Measurements from ENCODE around the gene ACKR1.

The ACKR1 gene, protein sequence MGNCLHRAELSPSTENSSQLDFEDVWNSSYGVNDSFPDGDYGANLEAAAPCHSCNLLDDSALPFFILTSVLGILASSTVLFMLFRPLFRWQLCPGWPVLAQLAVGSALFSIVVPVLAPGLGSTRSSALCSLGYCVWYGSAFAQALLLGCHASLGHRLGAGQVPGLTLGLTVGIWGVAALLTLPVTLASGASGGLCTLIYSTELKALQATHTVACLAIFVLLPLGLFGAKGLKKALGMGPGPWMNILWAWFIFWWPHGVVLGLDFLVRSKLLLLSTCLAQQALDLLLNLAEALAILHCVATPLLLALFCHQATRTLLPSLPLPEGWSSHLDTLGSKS

GRCh38 chr1:159204161-159205141, at the start of gene ACKR1:
Gene ACKR1 (plus strand): TSS chr1:159204875. CDS start chr1:159204960, 85 bp downstream.
- DNase-seq (ENCODE audit: low spot score), result no peak

GRCh38 chr1:159161001-159161718, 43.5 kb upstream of the ACKR1 start:
- peak; percentile 76 for DNase-seq (ENCODE audit: low spot score)

- DNase-seq (ENCODE audit: low spot score), result no peak
Observed at GRCh38 chr1:159161719-159162026, 43.0 kb upstream of the ACKR1 start.

- no peak for DNase-seq (ENCODE audit: low spot score)
Observed at GRCh38 chr1:159162516-159163265, 42.0 kb upstream of the ACKR1 start.

DNA sequence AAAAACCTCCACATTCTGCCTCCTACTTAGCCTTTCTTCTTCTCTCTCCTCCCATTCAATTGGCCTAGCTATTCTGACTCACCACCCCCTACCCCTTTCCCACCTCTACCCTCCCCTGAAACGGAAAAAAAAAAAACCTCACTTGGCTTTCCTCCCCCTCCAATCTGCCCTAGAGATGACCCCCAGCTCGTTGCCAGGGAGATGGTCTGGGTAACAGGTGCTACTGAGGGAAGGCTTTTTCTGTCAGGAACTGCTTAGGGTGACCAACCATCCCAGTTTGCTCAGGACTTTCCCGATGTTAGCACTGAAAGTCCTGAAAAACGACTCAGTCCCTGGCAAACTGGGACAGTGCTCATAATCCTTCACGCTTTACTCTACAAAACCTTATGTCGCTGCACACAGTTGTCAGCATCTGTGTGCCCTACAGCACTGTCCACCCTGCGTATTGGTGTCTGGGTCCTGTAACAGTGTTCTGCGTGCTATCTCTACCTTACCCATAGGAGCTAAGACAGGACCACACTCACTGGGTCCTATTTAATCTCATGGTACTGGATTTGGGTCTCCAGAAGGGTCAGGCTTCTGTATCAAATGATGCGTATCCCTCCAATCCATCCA, 41.0 kb upstream of the ACKR1 start:
- DNase-seq (ENCODE audit: low spot score), result no peak

DNA sequence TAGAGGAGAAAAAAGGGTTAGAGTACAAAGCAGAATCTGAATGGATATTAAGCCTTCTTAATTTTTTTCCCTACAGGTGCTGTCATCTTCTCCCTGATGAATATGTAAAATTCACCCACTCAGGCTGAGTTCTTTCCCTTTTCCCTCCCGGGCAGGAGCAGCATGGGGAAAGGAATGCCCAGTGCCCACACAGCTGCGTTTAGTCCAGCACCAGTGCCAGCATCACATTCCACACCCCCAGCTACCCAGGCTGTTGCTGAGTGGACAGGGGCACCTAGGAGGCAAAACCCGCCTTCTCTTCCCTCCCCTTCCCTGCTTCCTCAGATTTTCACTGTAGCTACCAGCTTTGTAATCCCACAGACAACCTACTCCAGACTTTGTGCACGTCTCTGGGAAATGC, 36.6 kb upstream of the ACKR1 start:
- no peak for DNase-seq (ENCODE audit: low spot score)

DNA sequence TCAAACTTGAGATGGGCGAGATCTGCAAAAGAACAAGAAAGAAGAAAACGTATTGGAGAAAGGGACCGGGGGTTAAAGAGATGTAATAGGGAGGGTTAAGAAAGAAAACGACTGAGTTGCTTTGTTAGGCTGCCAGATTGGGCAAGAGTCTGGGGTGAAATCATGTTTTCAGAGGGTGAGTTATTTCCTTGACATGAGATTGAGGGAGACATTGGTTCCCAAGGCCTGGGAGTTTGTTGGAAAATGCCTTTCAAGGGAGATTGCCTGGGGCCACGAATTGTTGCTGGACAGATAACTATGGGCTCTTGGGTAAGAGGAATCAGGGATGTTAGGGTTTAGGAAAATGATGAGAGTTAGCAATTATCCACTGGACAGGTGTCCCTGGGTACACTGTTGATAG, 34.0 kb upstream of the ACKR1 start:
- no peak for DNase-seq (ENCODE audit: low spot score)

GRCh38 chr1:159171254-159171687, 33.4 kb upstream of the ACKR1 start, which contains the start of gene CADM3:
Gene CADM3 (plus strand): TSS chr1:159171615. CDS start chr1:159171766, 151 bp downstream.
- no peak for DNase-seq (ENCODE audit: low spot score)

- DNase-seq (ENCODE audit: low spot score), result no peak
Observed at GRCh38 chr1:159171688-159172501, 32.8 kb upstream of the ACKR1 start.

- no peak for DNase-seq (ENCODE audit: low spot score)
Observed at GRCh38 chr1:159172614-159173291, 31.9 kb upstream of the ACKR1 start.

DNA sequence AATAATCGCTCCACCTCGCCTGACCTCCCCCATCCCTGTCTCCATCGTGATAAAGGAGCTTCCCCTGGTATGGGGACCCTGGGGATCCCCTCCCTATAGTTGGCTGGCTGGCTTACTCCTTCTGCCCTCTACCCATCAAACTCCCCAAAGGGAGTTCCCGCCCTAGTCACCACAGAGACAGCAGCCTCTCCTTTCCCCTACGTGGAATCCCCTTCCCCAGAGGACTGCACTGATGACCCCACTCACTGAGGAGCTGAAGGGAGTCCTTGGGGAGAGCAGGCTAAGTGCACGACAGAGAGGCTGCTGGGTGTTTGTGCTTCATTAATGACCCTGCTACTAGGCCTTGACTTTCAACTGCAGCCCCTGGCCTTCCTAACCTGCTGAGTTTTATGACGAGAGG, 31.4 kb upstream of the ACKR1 start:
- DNase-seq (ENCODE audit: low spot score), result no peak

DNA sequence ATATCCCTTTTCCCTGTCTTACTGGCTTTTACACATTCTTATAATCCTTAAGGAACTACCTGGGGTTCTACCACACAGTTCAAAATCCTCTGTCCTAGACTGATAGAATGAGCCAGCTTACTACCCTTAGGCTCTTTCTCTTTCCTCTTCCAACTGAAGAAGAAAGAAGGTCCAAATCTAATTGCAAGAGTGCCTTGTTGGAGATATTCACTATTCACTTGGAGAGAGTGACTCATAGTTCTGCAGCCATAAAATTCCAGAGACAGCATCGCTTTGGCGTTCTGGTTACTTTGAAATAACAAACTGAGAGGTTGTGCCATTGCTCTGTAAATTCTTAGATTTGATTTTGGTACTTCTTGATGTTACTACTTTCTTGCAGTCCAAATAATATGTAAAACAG, 29.1 kb upstream of the ACKR1 start:
- no peak for DNase-seq (ENCODE audit: low spot score)

DNA sequence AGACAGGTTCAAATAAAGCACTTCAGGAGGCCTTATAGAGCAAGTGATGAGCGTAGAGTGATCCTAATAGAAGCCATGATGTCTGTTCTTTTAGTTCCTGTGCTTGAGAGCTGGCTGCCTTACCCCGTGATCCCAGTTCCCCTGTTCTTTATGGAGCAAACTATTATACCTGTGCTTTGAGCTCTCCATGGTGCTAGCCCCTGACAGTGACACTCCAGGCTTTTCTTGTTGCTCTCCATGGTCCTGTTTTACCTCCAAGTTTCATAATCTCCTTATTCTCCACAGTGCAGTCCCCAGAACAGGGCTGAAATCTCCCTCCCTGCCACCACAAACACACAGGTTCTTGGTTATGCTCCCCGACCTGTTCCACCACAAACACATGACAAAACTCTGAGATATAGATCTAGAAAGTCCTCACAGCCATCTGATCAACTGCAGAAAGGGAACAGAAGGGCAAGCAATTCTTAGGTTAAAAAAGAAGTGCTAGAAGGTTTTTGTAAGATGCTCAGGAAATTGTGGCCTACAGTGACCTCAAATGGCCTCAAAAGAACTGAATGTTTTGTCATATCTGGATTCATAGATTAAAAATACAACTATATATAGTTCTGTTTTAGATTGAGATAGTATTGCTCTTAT, 27.3 kb upstream of the ACKR1 start:
- no peak for DNase-seq (ENCODE audit: low spot score)

DNA sequence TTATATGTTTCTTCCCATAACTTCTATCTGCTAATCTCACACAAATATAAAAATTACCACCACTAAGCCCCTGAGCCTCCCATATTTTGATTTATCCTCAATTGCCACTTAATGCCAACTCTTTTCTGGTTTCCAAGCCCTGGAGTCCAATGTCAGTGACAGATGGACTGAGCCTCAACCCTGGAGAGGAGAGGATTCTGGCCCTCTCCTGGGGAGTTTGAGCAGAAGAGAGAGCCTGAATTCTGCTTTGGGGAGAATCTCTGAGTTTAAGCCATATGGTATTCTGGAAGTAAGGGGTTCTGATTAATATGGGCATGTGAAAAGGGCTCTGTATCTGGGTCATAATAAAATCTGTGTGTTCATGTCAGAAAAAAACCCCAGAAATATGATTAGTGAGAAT, 24.8 kb upstream of the ACKR1 start:
- DNase-seq (ENCODE audit: low spot score), result no peak

GRCh38 chr1:159180516-159180915, 24.2 kb upstream of the ACKR1 start:
- no peak for DNase-seq (ENCODE audit: low spot score)

DNA sequence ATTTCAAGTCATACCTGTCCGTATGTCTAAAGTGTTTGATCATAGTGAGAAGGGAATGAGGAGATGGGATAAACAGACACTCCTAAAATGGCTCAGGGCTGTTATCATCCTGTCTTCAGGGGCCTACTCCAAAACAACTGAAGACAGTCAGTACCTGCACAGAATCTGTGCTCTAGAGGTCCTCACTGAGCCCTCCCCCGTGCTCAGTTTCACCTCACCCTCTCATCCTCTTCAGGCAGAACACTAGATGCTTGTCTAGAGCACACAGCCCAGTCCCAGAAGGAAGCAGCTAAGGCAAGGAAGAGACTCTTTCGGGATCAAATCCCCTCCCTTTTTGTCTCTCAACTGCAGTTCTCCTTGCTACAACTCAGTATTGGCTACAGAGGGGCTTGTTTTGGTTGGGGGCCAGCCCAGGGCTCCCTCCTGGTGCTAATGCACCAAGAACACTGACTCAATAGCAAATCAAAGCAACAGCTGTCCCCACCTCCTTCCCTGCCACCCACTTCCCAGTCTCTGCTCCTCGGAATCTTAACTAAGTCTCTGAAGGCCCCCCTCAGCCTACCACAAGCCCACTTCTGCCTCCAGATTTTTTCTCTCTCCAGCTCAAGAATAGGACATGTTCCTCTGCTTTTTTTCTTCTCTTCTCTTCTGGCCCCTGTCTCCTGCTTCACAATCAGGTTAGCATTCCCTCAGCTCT, 23.2 kb upstream of the ACKR1 start:
- DNase-seq (ENCODE audit: low spot score), result no peak

DNA sequence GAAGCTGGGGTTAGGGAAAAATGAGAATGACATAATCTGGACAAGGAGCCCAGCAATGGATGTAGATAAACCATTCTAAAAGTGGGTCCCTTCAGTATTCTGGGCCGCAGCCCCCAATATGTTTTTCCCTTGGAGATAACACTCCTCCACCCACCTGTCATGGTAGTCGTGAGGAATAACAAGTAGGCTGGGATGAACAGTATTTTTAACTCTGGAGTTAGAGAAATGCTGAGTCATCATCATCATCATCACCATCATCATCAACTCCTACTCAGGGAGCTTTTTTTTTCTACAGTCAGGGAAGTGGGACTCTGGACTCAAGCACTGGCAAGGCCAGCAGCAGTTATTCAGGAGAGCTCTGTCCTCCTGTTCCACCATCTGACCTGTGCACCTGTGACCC, 20.5 kb upstream of the ACKR1 start:
- DNase-seq (ENCODE audit: low spot score), result no peak

GRCh38 chr1:159185121-159185520, 19.6 kb upstream of the ACKR1 start:
- DNase-seq (ENCODE audit: low spot score), result no peak

- no peak for DNase-seq (ENCODE audit: low spot score)
Observed at GRCh38 chr1:159187033-159187432, 17.6 kb upstream of the ACKR1 start.
